HT-29 (cell line): Measurements from ENCODE around the gene ATXN1. TPM values are rescaled to one million over a fixed set of nuclear protein-coding genes. Genes with fewer than 3 reads are reported as not detected.
"Not testable (repeated sequence)": the region's sequence is repeated elsewhere in the genome, so short reads cannot be mapped to it uniquely, and the experiment has no call there.

Experiments
- DNase-seq: peaks from one replicate; pipeline ENCODE4 v3.0.0-alpha.2; 2015; ENCODE audit warnings: low spot score
- total RNA-seq: library from RNA; depleted of rRNA; stranded (reverse); fragments of >200 nt; shearing (Covaris generic); gene quantifications from 2 replicates; pipeline ENCODE4 v1.2.3, GENCODE V29; 2014

Gene ATXN1
- total RNA-seq, 1 experiment from 2014 or later: 39.1 TPM

DNA sequence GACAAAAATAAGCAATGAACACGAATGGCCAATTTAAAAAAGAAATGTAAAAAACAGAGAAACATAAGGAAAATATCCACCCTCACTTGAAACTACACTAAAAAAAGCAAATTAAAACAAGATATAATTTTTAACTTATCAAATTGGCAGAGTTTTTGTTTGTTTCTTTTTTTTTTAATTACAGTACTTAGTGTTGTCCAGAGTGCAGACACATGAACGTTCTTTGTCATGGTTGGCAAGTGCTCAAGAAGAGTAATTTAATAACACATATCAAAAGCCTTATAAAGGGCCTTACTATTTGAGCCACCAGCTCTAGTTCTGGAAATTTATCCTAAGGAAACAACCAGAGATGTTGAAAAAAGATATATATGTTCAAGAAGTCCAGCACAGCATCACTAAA lies 142.3 kb downstream of the ATXN1 start:
- no peak for DNase-seq

DNA sequence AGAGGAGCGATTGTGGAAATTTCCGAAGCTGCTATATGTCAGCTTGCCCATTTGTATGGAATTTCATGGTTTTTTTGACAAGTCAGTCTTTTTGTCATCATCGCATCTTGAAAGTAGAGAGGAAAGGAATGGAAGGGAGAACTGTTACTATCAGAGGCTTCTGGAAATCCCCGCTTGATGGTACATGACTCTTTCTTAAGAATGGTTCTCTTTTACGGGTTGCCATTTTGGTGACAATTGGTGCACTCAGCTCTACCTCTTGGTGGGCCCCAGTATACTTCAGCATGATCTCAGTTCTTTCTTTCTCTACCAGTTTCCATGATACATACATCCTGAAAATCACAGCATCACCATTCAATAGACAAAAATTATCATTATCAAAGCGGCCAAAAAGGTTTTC lies 146.0 kb downstream of the ATXN1 start:
- not testable (repeated sequence) for DNase-seq

DNA sequence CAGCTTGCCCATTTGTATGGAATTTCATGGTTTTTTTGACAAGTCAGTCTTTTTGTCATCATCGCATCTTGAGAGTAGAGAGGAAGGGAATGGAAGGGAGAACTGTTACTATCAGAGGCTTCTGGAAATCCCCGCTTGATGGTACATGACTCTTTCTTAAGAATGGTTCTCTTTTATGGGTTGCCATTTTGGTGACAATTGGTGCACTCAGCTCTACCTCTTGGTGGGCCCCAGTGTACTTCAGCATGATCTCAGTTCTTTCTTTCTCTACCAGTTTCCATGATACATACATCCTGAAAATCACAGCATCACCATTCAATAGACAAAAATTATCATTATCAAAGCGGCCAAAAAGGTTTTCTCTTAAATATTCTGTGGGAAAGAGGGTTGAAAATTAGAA lies 147.1 kb downstream of the ATXN1 start:
- DNase-seq: not testable (repeated sequence)

DNA sequence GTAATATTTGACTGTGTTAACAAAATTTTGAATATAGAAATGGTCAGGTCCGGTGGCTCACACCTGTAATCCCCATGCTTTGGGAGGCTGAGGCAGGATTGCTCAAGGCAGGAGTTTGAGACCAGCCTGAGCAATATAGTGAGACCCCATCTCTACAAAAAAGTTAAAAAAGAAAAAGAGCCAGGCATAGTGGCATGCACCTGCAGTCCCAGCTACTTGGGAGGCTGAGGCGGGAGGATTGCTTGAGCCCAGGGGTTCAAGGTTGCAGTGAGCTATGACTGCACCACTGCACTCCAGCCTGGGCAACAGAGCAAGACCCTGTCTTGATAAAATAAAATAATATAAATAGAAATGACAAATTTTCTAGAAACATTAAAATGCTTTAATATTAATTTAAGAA lies 147.8 kb downstream of the ATXN1 start:
- not testable (repeated sequence) for DNase-seq

DNA sequence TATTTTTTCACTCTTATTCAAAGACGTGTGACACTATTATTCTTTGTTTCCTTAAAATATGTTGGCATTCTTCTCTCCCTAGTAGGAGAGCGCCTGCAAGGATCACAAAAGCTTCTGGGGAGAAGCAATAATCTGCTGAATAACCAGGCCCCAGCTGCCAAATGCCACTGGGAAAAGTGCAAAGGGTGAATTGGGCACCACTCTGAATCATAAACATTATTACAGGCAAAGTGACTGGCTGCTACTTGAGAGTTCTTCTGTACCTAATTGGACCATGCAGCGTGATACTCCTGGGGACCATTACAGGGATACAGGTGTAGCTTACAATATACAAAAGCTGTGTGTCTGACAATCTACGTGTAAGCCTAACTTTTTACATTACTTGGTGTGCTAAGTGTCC lies 152.8 kb downstream of the ATXN1 start:
- DNase-seq: no peak

DNA sequence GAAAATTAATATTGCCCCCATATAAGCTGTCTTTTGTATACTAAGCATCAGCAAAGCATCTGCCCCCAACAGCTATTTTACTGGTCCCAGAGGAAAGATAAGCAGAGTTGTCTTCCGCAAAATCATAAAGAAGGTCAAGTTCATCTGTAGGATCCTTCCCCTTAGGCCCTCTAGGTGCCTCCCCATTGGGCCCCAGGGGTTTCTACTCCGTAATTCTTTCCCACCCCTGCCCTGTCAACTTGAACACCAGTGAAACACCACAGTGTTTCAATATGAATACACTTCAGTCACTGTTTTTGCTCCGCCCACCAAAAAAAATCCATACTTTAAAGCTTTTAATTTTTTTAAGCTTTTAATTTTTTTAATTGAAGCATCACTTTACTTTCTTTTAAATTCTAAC lies 159.2 kb downstream of the ATXN1 start:
- DNase-seq: no peak

DNA sequence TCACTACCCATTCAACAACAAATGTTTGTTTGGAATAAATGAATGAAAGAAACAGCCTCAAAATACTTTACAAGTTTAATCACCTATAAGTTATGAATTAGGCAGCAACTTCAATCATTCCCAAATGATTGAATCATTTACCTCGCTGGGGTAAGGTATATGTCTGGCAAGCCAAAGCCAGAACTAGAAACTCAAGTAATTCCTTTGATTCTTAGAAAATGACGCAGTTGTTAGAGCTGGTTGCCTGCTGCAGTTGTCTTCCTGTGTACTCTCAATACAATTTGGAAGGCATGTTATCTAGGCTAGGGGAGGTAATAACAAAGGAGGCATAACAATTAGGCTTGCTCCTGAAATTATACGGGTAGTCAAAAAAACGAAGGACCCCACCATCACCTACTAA lies 160.6 kb downstream of the ATXN1 start:
- no peak for DNase-seq

DNA sequence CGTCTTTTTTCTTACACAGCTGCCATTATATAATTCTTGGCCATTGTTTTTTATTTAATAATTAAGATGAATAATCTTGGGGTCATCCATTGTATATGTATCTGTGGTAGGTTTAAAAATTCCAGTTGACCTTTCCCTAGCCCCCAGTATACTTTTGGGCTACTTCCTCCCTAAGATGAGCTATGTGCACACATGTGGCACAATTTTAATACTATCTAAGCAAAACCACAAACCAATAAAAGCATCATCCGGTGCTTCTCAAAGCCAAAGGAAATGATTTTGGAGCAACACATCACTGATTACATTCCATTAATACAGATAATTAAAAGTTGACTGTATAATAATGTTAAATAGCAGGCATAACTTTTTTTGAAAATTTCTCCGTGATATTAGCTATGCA lies 161.2 kb downstream of the ATXN1 start:
- no peak for DNase-seq

DNA sequence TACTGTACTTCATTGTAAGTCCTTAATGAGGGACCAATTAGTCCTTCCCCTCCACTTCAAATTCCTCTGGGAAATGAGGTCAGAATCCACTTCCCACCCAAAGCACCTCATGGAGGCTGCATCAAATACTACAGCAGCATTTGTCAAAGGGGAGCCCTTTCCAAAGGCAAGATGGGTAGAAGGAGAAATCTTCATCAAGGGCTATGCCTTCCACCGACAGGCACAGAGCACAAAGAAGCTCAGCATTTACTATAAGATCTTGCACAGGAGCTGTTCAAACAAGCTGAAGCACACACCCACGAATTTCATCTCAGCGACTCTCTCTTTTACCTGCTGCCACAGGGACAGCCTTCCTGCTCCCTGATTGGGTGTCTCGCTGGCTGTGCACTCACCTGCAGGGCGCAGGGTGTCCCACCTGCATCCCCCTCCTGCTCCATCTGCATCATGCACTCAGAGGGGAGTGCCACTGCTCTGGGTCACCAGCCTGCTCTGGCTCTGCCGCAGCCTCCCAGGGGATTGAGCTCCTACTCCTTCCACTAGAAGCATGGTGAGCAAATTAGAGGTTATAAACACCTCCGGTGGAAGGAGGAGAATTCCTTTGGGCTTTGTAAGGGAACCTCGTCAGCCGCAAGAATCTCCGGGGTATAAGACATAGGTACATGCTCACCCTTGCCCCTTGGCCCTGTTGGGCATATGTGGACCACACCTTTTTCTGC lies 164.5 kb downstream of the ATXN1 start:
- DNase-seq: no peak

DNA sequence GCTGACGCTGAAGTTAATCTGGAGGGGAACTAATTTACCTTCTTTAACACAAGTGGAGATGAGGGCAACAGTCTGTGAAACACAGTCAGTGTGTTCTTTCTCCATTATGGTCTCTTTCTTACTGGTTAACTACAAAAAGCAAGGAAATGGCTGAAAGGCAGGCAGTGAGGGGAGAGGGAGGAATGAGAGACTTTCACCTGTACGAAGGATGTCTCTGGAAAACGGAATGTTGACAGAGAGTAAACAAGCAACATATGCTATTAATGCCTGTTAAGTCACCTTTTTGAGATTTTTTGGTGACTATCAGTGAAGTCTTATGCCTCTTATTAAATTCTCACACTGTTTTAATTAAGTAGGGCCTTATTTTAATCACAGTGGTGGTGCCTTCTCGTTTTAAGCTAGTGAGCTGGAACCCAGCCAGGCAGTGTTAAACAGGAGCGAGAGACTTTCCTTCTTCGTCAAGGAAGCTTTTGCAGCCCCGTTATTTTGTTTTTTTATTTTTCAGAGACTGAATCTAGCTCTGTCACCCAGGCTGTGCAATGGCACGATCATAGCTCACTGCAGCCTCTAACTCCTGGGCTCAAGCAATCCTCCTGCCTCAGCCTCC lies 165.6 kb downstream of the ATXN1 start:
- DNase-seq: no peak

DNA sequence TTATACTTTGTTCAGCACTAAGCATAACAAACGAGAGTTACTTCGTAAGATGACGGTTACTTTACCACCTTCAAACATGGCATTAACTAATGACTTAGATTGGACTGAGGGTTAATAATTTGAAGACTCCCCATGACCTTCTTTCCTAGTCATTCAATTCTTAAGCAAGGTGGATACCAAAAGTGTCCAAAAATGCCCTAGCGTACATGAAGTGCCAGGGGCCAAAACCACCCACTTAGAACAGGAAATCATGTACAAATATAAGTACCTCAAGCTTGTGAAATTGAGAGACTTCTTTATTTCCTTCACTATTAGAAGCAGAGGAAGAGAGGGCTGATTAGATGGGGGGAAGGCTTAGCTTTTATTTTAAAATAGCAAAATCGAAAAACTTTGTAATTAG lies 166.4 kb downstream of the ATXN1 start:
- no peak for DNase-seq

DNA sequence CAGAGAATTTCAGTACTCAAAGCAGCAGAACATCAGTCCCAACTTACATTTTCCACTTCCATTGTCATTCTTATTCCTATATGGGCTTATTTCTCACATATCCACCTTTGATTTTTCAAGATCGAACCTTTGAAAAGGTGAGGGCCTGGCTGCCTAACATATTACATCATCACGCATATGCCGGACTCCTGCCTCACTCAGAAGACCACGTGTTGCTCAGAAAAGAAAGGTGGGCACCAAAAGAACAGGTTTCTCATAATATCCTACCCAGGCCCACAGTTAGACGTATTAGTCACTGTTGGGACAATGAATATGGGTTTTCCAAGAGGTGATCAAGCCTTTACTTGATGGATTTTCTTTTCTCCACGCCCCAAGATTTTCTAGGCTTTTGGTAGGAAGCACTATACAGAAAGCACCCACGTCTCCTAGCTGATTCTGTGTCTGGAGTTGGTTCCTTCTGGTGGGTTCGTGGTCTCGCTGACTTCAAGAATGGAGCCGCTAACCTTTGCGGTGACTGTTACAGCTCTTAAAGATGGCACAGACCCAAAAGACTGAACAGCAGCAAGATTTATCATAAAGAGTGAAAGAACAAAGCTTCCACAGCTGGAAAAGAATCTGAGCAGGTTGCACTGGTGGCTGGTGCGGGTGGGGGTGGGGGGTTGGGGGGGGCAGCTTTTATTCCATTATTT lies 168.9 kb downstream of the ATXN1 start:
- DNase-seq: no peak

DNA sequence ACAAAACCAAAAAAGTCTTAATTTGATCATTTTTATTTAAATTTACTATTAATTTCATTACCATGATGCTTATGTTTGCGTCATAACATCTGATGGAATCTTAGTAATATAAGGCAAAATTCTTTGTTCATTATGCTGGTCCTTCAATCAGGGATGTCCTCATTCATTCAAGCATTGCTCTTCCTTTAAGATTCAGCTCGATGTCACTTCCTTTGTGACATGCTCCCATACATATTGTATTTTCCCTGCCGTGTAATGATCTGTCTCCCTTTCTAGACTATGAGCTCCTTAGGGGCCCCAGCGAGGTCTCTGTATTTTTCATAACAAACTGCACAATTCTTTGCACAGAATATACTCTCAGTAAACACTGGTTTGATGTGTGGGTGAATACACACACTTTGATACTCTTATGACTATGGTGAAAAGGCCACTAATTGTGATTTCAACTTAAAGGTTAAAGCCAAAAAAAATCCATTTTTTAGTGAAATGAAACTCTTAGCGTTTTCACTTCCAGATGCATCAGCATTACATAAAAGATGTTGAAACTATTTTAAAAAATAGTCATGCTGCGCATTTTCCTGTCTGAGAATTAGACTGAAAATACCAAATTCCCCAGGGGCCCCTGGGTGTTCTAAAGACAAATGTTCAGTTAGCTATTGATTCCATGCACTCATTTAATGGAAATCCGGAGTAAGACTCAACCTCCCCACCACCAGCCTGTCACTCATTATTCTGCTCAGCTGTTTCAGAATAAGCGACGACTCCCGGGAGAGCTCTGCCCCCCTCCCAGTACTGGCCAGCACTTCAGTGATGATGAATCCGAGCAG lies 169.7 kb downstream of the ATXN1 start:
- DNase-seq: no peak

DNA sequence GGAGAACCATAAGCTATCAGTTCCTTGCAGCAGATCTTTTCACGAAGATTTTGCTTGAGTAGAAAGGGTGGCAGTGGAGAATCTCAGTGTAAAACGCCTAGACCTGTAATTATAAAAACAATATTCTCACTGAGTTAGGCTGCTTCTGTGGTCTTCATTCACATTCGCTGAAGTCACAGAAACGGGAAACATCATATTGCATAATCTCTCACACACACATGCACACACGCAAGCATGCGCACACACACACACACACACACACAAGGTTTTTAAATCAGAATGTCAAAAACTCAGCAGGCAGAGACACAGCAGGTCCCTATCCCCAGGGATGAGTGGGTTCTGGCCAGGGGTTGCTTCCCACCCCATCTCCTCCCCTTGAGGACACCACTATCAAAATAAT lies 175.5 kb downstream of the ATXN1 start:
- no peak for DNase-seq

DNA sequence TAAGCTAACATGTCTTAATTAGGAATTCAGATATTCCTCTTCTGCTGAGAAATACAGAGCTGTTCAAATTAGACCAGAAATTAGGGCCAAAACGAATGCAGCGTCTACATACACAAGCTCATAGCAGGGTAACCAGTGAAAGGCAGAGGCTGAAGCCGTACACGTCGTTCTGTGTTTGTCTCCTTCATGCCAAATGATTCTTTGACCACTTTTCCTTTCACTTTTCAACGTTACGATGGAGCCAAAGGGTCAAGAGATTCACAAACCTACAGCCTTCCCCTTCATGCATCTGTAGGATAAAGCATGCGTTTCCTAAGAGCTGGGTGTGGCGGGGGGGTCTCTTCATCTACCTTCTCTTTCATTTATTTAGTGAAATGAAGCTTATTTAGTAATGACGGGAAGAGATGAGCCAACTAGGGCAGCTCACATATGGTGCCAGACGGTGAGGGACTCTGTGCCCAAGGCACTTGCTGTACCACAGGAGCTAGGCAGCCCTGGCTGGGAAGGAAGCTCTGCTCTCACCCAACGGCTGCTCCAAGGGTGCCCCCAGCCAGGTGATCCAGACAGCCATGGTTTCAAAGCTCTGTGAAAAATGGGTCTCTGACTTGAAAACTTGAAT lies 178.0 kb downstream of the ATXN1 start:
- no peak for DNase-seq

DNA sequence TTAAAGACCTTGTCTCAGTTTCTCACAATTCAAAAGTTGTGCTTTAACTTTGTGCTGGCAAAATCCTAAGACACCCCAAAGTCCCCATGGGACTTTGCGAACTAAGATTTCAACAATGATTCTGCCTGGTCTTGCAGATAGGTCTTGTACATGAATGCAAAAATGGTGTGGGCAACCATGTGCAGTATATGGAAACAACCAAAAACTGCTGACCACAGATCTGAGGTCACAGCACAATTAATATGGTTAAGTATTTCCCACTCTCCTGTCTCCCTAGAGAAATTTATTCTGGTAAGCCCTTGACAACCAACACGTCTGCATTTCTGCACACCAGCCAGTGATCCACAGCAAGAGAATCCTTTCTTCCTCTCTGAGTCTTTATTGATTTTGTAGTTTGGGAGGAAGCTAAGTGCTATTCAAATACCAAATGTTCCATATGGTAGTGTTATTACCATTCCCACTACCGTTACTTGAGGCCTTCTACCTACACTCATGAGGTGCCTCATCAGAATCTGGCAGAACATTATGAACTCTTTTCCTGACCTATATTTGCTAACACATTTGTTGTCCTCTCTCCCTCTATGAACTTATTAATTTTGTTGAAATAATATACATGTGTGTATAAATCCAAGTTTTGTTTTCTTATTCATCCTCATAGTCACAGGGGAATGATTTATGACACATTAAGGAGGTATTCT lies 178.7 kb downstream of the ATXN1 start:
- DNase-seq: no peak

DNA sequence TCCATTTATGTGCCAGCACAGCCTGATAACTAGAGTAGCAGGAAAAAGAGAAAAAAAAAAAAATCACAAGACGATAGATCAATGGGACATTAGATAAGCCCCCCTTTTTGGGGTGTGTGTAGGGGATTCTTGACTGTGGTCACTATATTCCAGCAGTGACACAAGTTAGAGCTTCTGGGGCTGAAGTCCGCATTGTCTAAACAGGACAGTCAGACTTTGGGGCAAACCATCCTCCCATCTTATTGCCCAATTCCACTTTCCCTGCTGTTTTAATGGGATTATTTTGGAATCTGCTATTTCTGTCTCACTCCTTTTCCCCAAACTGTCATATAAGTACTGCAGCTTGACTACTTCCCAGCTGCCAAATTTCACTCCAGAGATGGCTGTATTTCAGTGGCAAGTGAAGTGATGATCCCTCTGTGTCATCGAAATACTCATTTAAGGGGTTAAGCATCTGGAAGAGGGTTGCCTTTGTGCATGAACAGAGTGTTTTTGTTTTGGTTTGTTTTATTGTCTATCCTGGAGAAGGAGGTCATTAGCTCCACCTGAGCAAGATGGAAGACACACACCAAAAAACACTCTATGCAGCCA lies 182.5 kb downstream of the ATXN1 start:
- DNase-seq: no peak

DNA sequence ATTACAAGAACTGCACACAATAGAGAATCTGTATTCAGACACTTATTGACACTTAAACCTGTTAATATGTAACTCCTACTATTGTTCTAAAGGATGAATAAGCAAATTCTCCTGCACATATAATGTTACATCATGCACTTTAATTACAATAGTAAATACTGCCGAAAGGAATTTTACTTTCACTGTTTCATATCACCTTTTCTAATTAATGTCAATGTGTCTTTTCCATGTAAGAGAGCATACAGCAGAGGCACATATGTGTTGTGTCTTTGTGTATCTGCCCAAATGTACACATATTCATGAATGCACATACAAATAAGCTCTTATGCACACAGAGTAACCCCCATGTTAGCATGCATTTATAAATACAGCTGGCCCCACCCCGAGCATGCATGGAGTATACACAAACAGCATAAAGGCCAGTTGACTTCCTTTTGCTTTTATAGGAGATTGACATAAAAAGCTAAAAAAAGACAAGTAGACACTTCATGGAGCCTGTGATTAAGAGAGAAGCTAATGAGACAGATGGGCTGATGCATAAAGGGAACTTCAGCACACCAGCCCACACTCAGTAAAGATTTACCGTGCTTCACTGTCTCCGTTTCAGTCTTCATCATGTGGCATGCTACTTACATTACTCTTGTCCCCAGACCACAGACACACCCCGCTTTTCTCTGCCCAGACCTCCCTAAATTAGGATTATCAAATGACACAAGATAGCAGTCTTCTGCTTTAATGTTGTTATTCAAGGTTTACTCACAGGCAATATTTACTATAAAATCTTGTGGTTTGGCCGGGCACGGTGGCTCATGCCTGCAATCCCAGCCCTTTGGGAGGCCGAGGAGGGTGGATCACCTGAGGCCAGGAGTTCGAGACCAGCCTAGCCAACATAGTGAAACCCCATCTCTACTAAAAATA lies 184.6 kb downstream of the ATXN1 start:
- peak; percentile 81 for DNase-seq

DNA sequence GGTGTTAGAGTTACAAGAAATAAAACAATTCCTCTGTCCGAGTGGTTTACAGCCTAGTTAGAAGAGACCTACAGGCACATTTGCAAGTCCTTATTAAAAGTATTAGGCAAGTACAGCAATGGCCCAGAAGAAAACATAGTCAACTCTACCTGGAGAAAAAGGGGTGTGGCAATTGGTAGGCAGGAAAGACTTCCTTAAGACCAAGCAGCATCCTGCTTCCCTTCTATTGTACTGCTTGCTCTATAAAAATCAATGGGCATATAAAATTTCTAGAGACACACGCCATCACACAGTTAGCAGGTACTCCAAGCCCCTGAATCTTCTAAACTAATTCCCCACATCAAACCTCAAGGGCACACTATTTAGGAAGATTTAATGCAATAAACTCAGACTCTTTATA lies 185.6 kb downstream of the ATXN1 start:
- peak; percentile 40 for DNase-seq

DNA sequence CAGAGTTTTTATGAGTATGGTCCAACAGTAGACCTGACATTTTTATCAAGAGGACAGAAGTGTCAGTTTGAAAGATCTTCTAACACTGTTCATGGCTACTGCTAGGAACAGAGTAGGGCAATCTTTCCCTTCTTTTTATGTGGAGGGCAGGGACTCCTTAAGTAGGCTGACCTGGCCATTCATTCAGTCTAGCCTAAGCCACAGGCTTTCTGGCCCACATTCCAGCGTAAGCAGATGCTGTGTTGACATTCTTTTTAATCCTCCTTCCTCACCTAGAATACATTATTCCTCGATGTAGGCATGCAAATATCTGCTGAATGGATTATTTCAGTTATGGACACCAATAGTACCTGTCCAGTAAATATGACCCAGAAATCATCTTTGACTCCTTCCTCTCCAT lies 188.3 kb downstream of the ATXN1 start:
- DNase-seq: no peak
